T-cell (primary cell): Measurements from ENCODE around the gene CARMIL1. TPM values are rescaled to one million over a fixed set of nuclear protein-coding genes. Genes with fewer than 3 reads are reported as not detected.

Experiments used
- ATAC-seq, 4 experiments: fragments of 200-7000 bp in 3 of 4; fragments of 150-1000 bp in 1 of 4; cut with Tn5 transposase; replicated peaks in 1 of 4; 1 replicate in 3 of 4; 2 replicates in 1 of 4; pipeline ENCODE4 v1.10.0; 2021; ENCODE audit warnings: moderate library complexity in 3 of 4, mild to moderate bottlenecking in 2 of 4, moderate number of reproducible peaks in 1 of 4
- CTCF ChIA-PET, 2 donors: fragments of 300-600 bp; sonication (Branson Sonifier 250); formaldehyde crosslinking; loops; one replicate each; lab custom pipeline; 2022; ENCODE audit warnings: antibody characterized with exemption in 2 of 2; lab: Charles Lee
- POLR2A ChIA-PET, 2 donors: fragments of 300-600 bp; sonication (Branson Sonifier 250); formaldehyde crosslinking; loops; one replicate each; lab custom pipeline; 2022; ENCODE audit warnings: antibody characterized with exemption in 2 of 2; lab: Charles Lee
- DNase-seq, 35 experiments: peaks; one replicate each; pipeline versions ENCODE4 v3.0.0 to v3.0.0-alpha.2; 2013 to 2023
- H3K27ac ChIP-seq: one replicate; pipeline ENCODE4 v1.5.1; 2013; ENCODE audit warnings: low read length
- H3K27me3 ChIP-seq, 2 experiments: replicated peaks in 1 of 2; 1 replicate in 1 of 2; 2 replicates in 1 of 2; pipeline versions ENCODE4 v1.6.1 to v1.7.0; 2013; ENCODE audit warnings: low read length in 1 of 2, mixed read lengths in 1 of 2; ENCODE audit not compliant: control insufficient read depth in 2 of 2, insufficient read depth in 2 of 2; ENCODE audit errors: extremely low read depth in 1 of 2
- H3K36me3 ChIP-seq, 2 donors: 1 replicate in 1 of 2; 2 replicates in 1 of 2; pipeline versions ENCODE4 v1.6.1 to v1.7.0; 2013; ENCODE audit warnings: low read length in 1 of 2; ENCODE audit not compliant: control insufficient read depth in 2 of 2, insufficient read depth in 1 of 2; ENCODE audit errors: extremely low read depth in 1 of 2
- H3K4me1 ChIP-seq, 2 experiments: 1 replicate in 1 of 2; 2 replicates in 1 of 2; pipeline versions ENCODE4 v1.6.1 to v1.7.0; 2013; ENCODE audit warnings: low read length in 2 of 2, mixed read lengths in 1 of 2; ENCODE audit not compliant: insufficient read depth in 2 of 2, control insufficient read depth in 1 of 2; ENCODE audit errors: extremely low read depth in 1 of 2
- H3K4me3 ChIP-seq, 2 donors: 1 replicate in 1 of 2; 2 replicates in 1 of 2; pipeline versions ENCODE4 v1.5.1 to v1.7.0; 2013; ENCODE audit warnings: mild to moderate bottlenecking in 2 of 2, low read length in 1 of 2, moderate library complexity in 1 of 2; ENCODE audit not compliant: control insufficient read depth in 1 of 2; ENCODE audit errors: extremely low read depth in 1 of 2
- H3K9me3 ChIP-seq: 2 replicates; pipeline ENCODE4 v1.7.0; 2013
- H3K27ac Mint-ChIP-seq, 2 donors: one replicate each; pipeline ENCODE4 v1.8.0; 2020 to 2021; ENCODE audit warnings: mild to moderate bottlenecking in 2 of 2, mixed read lengths in 2 of 2
- H3K27me3 Mint-ChIP-seq, 2 donors: one replicate each; pipeline ENCODE4 v1.8.0; 2021 to 2022; ENCODE audit warnings: mixed read lengths in 2 of 2
- H3K36me3 Mint-ChIP-seq: one replicate; pipeline ENCODE4 v1.8.0; 2021; ENCODE audit warnings: mixed read lengths
- H3K4me1 Mint-ChIP-seq, 3 donors: one replicate each; pipeline ENCODE4 v1.8.0; 2020 to 2022; ENCODE audit warnings: mixed read lengths in 3 of 3, mild to moderate bottlenecking in 1 of 3
- H3K4me3 Mint-ChIP-seq, 3 donors: one replicate each; pipeline ENCODE4 v1.8.0; 2020 to 2022; ENCODE audit warnings: mild to moderate bottlenecking in 3 of 3, mixed read lengths in 3 of 3, moderate library complexity in 3 of 3
- H3K9me3 Mint-ChIP-seq, 3 donors: one replicate each; pipeline ENCODE4 v1.8.0; 2020 to 2022; ENCODE audit warnings: mixed read lengths in 3 of 3
- WGBS: methylation state at CpG from one replicate; pipeline ENCODE4 v1.1.5; 2013; ENCODE audit warnings: missing lambda C conversion rate; ENCODE audit not compliant: insufficient coverage; 5-methylcytosine and 5-hydroxymethylcytosine counted together
- total RNA-seq, 35 experiments: library from RNA in 6 of 35; stranded (reverse) in 6 of 35; fragments of 120-200 nt in 1 of 35; gene quantifications; one replicate each; pipeline versions ENCODE4 v1.2.1 to v1.2.4 and lab custom pipeline; 2013 to 2026

The CARMIL1 gene
- total RNA-seq, 5 donors from 2014 or later (not counting 1 experiment from before 2014, with no cell fraction given), result 4.0 to 11.6 (median 6.1) TPM

- Histone ChIP-seq H3K27me3 (no peaks in the 10 kb centered on the region), H3K4me1 (no peaks in the 10 kb centered on the region), H3K4me3 (no peak overlapping the region), H3K36me3 (no peaks in the 10 kb centered on the region), H3K27ac (no peak overlapping the region), H3K9me3 (no peaks in the 10 kb centered on the region)
- ChIA-PET POLR2A (no interaction called here), CTCF (no interaction called here)
- H3K4me3 Mint-ChIP-seq, result no peak overlapping the region
- peaks cover 22 to 27% (median 23%) of the 10 kb centered on the region in 3 donors for H3K4me1 Mint-ChIP-seq
- no CpG with 5 or more reads among the region's 2 CpGs for WGBS
- DNase-seq (no peak), ATAC-seq (no peak)
- no peaks in the 10 kb centered on the region for H3K9me3 Mint-ChIP-seq
- no peak overlapping the region for H3K27ac Mint-ChIP-seq
- no peaks in the 10 kb centered on the region for H3K36me3 Mint-ChIP-seq
- H3K27me3 Mint-ChIP-seq, result no peaks in the 10 kb centered on the region
Measured at GRCh38 chr6:25314509-25315175, 35.5 kb downstream of the CARMIL1 start.

GRCh38 chr6:25315194-25316177 lies 36.3 kb downstream of the CARMIL1 start:
- Histone ChIP-seq H3K9me3 (no peaks in the 10 kb centered on the region), H3K4me3 (no peak overlapping the region), H3K36me3 (no peaks in the 10 kb centered on the region), H3K4me1 (no peaks in the 10 kb centered on the region), H3K27me3 (no peaks in the 10 kb centered on the region), H3K27ac (no peak overlapping the region)
- Mint-ChIP-seq H3K9me3 (no peaks in the 10 kb centered on the region), H3K4me1 (peaks cover 23 to 27% (median 24%) of the 10 kb centered on the region in 3 donors), H3K27me3 (no peaks in the 10 kb centered on the region), H3K36me3 (no peaks in the 10 kb centered on the region), H3K27ac (no peak overlapping the region), H3K4me3 (no peak overlapping the region)
- POLR2A ChIA-PET, result interaction anchor here in 1 of 2 donors (0.7 kb wide), 1 partner anchor 66 kb away, joined by 7 read pairs; no protein-coding TSS in a partner anchor
- ATAC-seq, result no peak
- 89% methylated on average over 10 of the region's 10 CpGs for WGBS
- no peak for DNase-seq
- CTCF ChIA-PET, result interaction anchor here in 1 of 2 donors (0.7 kb wide), 1 partner anchor 56 kb away, joined by 3 read pairs; no protein-coding TSS in a partner anchor

DNA sequence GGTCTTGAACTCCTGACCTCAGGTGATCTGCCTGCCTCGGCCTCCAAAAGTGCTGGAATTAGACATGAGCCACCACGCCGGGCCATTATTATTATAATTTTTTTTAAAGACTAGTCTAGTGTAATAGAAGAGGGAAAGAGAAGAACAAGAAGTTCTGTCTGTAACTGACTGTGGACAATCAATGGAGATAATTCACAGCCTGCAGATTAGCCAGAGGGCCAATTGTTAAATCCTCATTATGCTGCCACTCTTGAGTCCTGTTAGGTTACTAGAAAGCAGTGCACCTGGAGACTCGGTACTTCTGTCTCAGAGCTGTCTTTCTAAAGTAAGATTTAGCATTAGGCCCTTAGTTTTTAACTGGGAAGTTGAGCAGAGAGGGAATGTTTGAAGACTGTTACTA lies 37.5 kb downstream of the CARMIL1 start:
- no peak for DNase-seq
- no peaks in the 10 kb centered on the region for H3K36me3 ChIP-seq
- H3K27me3 ChIP-seq, result no peaks in the 10 kb centered on the region
- POLR2A ChIA-PET, result interaction anchor here in 1 of 2 donors (0.6 kb wide), 1 partner anchor 42 kb away, joined by 8 read pairs; no protein-coding TSS in a partner anchor
- H3K4me1 ChIP-seq, result no peaks in the 10 kb centered on the region
- no peak overlapping the region for H3K27ac ChIP-seq
- H3K4me1 Mint-ChIP-seq, result peaks cover 18 to 25% (median 20%) of the 10 kb centered on the region in 3 donors
- H3K27ac Mint-ChIP-seq, result no peak overlapping the region
- CTCF ChIA-PET, result interaction anchor here in 1 of 2 donors (0.8 kb wide), 1 partner anchor 173 kb away, joined by 3 read pairs; no protein-coding TSS in a partner anchor
- H3K36me3 Mint-ChIP-seq, result no peaks in the 10 kb centered on the region
- no peak for ATAC-seq
- no CpG with 5 or more reads among the region's 4 CpGs for WGBS
- no peaks in the 10 kb centered on the region for H3K9me3 Mint-ChIP-seq
- no peak overlapping the region for H3K4me3 ChIP-seq
- no peak overlapping the region for H3K4me3 Mint-ChIP-seq
- H3K9me3 ChIP-seq, result no peaks in the 10 kb centered on the region
- no peaks in the 10 kb centered on the region for H3K27me3 Mint-ChIP-seq

DNA sequence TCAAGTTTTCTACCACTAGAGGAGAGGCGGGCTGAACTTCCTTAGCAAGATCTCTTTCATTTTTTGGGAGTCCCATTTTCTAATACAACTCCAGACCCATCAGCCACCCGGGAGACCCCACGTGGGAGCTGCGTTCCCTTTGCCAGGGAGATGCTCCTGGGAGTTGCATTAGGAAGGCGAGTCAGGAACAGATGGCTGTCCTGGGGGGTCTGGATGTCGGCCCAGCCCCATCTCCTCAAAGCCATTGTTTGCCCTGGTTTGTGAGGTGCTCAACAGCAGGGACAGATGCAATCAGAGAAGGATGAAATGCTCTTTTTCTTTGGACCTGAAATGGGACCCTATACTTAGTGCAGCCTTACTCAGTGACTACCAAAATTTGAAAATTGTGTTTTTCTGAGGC lies 39.4 kb downstream of the CARMIL1 start:
- 95% methylated on average over 5 of the region's 6 CpGs for WGBS
- Mint-ChIP-seq H3K4me3 (no peak overlapping the region), H3K9me3 (no peaks in the 10 kb centered on the region), H3K36me3 (peaks cover 3% of the 10 kb centered on the region), H3K27me3 (no peaks in the 10 kb centered on the region), H3K4me1 (peaks cover 4 to 19% (median 6%) of the 10 kb centered on the region in 3 donors), H3K27ac (no peak overlapping the region)
- no peak overlapping the region for H3K4me3 ChIP-seq
- DNase-seq (no peak), ATAC-seq (no peak)
- ChIA-PET CTCF (no interaction called here), POLR2A (no interaction called here)
- H3K27me3 ChIP-seq, result no peaks in the 10 kb centered on the region
- H3K4me1 ChIP-seq, result no peaks in the 10 kb centered on the region
- no peaks in the 10 kb centered on the region for H3K9me3 ChIP-seq
- no peaks in the 10 kb centered on the region for H3K36me3 ChIP-seq
- no peak overlapping the region for H3K27ac ChIP-seq

DNA sequence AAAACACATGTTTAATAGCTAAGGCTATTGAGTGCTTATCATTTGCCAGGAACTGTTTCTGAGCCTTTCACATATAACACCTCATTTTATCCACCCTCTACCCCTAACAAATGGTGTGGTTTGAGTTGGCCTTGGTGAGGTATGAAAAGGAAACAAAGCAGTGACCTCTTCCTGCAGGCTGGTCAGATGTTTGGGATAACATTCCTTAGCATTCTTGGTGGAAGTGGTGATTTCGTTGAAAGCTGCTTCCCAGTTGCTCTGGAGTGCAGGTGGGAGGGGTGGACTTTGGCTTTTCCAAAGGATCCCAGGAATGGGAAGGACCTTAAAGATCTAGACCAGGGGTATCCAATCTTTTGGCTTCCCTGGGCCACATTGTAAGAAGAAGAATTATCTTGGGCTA lies 41.3 kb downstream of the CARMIL1 start:
- ATAC-seq, result no peak
- H3K27ac Mint-ChIP-seq, result no peak overlapping the region

DNA sequence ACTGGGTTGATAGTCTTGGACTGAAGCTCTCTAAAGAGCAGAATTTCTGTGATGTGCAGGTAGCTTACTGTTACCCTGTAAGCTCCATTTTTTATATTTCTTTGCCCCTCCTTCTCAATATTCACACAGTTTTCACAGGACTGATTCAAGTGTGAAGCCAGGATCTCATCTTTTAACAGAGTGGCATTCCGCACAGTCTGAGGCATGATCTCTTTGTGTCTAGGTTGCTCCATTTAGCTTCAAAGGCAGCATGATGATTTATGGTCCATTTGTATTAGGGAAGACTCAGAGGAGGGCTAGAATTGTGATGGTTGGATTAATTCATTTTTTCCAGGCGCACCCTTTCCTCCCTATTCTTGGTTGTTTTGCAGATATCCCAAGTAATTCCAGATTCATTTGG lies 43.5 kb downstream of the CARMIL1 start:
- no peak for DNase-seq
- no CpG with 5 or more reads among the region's 2 CpGs for WGBS
- ChIA-PET POLR2A (no interaction called here), CTCF (interaction anchor here in 1 of 2 donors (0.6 to 0.7 kb wide), 2 partner anchors 10 to 46 kb away, joined by 4 read pairs; no protein-coding TSS in a partner anchor)
- no peaks in the 10 kb centered on the region for H3K27me3 ChIP-seq
- no peak overlapping the region for H3K27ac ChIP-seq
- H3K27ac Mint-ChIP-seq, result no peak overlapping the region
- no peaks in the 10 kb centered on the region for H3K27me3 Mint-ChIP-seq
- no peaks in the 10 kb centered on the region for H3K9me3 Mint-ChIP-seq
- peaks cover 3% of the 10 kb centered on the region for H3K36me3 Mint-ChIP-seq
- H3K9me3 ChIP-seq, result no peaks in the 10 kb centered on the region
- no peaks in the 10 kb centered on the region for H3K4me1 ChIP-seq
- no peak overlapping the region for H3K4me3 Mint-ChIP-seq
- peaks cover 1 to 16% (median 2%) of the 10 kb centered on the region in 3 donors for H3K4me1 Mint-ChIP-seq
- H3K4me3 ChIP-seq, result no peak overlapping the region
- no peaks in the 10 kb centered on the region for H3K36me3 ChIP-seq
- ATAC-seq, result no peak

More for the DNA sequence above, 41.3 kb downstream of the CARMIL1 start:
- no peaks in the 10 kb centered on the region for H3K27me3 ChIP-seq
- H3K4me1 Mint-ChIP-seq, result peaks cover 1 to 19% (median 2%) of the 10 kb centered on the region in 3 donors
- H3K9me3 ChIP-seq, result no peaks in the 10 kb centered on the region
- DNase-seq, result no peak
- no peaks in the 10 kb centered on the region for H3K4me1 ChIP-seq
- H3K27ac ChIP-seq, result no peak overlapping the region
- peaks cover 3% of the 10 kb centered on the region for H3K36me3 Mint-ChIP-seq
- ChIA-PET CTCF (no interaction called here), POLR2A (interaction anchor here in 1 of 2 donors (0.7 kb wide), 1 partner anchor 28 kb away, joined by 3 read pairs; no protein-coding TSS in a partner anchor)
- H3K27me3 Mint-ChIP-seq, result no peaks in the 10 kb centered on the region
- H3K4me3 ChIP-seq, result no peak overlapping the region
- no peaks in the 10 kb centered on the region for H3K36me3 ChIP-seq
- no peaks in the 10 kb centered on the region for H3K9me3 Mint-ChIP-seq
- WGBS, result 0% methylated on average over 1 of the region's 1 CpG
- no peak overlapping the region for H3K4me3 Mint-ChIP-seq
